Measurements from ENCODE around the gene SLC39A11. TPM values are rescaled to one million over a fixed set of nuclear protein-coding genes. Genes with fewer than 3 reads are reported as not detected.

The SLC39A11 gene
- total RNA-seq, 2 experiments from 2014 or later: 25.6 to 51.5 TPM

DNA sequence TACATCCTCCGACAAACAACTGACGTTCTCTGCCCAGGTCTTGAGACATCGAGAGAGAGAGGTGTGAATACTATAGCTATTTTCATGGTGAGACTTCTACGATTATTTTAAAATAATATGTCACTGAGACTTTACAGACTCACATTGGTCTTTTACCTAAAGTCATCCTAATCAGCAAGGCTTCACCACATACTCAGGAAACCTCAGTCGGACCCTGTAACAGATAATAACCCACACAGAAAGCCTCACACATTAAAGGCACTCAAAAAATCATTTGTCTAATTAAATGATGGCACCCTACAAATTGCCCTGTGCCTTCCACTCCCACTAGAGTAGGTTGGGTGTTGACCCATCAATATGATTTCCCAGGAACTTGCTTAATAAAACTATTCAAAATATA lies 19.8 kb upstream of the SLC39A11 start:
- TF ChIP-seq CTCF (conservative IDR thresholded peaks at IDR 0.05; ENCODE audit: low read length): no peak
- no peak for TF ChIP-seq EZH2phosphoT487 (IDR thresholded peaks at IDR 0.05; ENCODE audit: borderline replicate concordance, low read depth, low read length)
- no peak overlapping the region for H2AFZ ChIP-seq (ENCODE audit: low read length)

DNA sequence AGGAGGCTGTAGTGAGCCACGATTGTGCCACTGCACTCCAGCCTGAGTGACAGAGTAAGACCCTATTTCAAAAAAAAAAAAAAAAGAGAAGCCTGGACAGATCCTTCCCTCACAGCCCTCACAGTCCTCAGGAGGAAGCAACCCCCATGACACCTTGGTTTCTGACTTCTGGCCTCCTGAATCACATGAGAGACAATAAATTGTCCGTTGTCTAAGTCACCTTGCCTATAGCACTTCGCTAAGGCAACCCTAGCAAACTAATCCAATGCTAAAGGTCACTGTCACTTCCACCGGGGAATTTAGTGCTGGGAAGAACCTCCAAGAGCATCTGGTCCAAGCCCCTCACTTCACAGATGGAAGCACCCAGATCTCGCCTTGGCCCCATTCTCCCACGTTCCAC lies 18.9 kb upstream of the SLC39A11 start:
- intact Hi-C loops (cut with micrococcal nuclease; ENCODE audit: unreplicated experiment): no loop called here
- H3K9me3 ChIP-seq (ENCODE audit: low read length): no peaks in the 10 kb centered on the region
- TF ChIP-seq CTCF (conservative IDR thresholded peaks at IDR 0.05; ENCODE audit: low read length) (no peak), EZH2phosphoT487 (IDR thresholded peaks at IDR 0.05; ENCODE audit: borderline replicate concordance, low read depth, low read length) (no peak)
- H3K79me2 ChIP-seq (ENCODE audit: insufficient read depth, low read depth, low read length): no peaks in the 10 kb centered on the region
- no peaks in the 10 kb centered on the region for H3K4me1 ChIP-seq (ENCODE audit: insufficient read depth, low read length, poor library complexity, severe bottlenecking)
- no peaks in the 10 kb centered on the region for H4K20me1 ChIP-seq (ENCODE audit: insufficient read depth, low read length)
- no TSS peak for BruUV-seq (replicated peaks)
- CTCF ChIA-PET (ENCODE audit: unreplicated experiment): interaction anchor here (1.2 kb wide), 1 partner anchor 15 kb away, joined by 5 read pairs; no protein-coding TSS in a partner anchor
- H3K9me2 ChIP-seq (ENCODE audit: insufficient read depth, low read length): no peaks in the 10 kb centered on the region
- H3K36me3 ChIP-seq (ENCODE audit: insufficient read depth, low read length): no peaks in the 10 kb centered on the region
- H3K4me3 ChIP-seq (ENCODE audit: low read depth, low read length, poor library complexity, severe bottlenecking): no peak overlapping the region
- no peak for DNase-seq (ENCODE audit: low spot score)
- no peak overlapping the region for H3K27ac ChIP-seq (ENCODE audit: low read depth, low read length, poor library complexity, severe bottlenecking)
- no peak overlapping the region for H3K4me2 ChIP-seq (ENCODE audit: low read length)
- H2AFZ ChIP-seq (ENCODE audit: low read length): no peak overlapping the region
- POLR2A ChIA-PET: interaction anchor here (0.6 to 0.7 kb wide), 4 partner anchors 9 to 1937 kb away, joined by 3 to 6 read pairs (median 4); no protein-coding TSS in a partner anchor

More for the DNA sequence above, 19.8 kb upstream of the SLC39A11 start:
- POLR2A ChIA-PET: interaction anchor here (0.6 to 0.7 kb wide), 3 partner anchors 16 to 385 kb away, joined by 3 to 6 read pairs (median 5); no protein-coding TSS in a partner anchor
- no peak overlapping the region for H3K27ac ChIP-seq (ENCODE audit: low read depth, low read length, poor library complexity, severe bottlenecking)
- no peaks in the 10 kb centered on the region for H3K4me1 ChIP-seq (ENCODE audit: insufficient read depth, low read length, poor library complexity, severe bottlenecking)
- no peak for DNase-seq (ENCODE audit: low spot score)
- intact Hi-C loops (cut with micrococcal nuclease; ENCODE audit: unreplicated experiment): no loop called here
- no peak overlapping the region for H3K4me3 ChIP-seq (ENCODE audit: low read depth, low read length, poor library complexity, severe bottlenecking)
- no peaks in the 10 kb centered on the region for H3K9me2 ChIP-seq (ENCODE audit: insufficient read depth, low read length)
- H3K36me3 ChIP-seq (ENCODE audit: insufficient read depth, low read length): no peaks in the 10 kb centered on the region
- BruUV-seq (replicated peaks): no TSS peak
- H4K20me1 ChIP-seq (ENCODE audit: insufficient read depth, low read length): no peaks in the 10 kb centered on the region
- no peaks in the 10 kb centered on the region for H3K9me3 ChIP-seq (ENCODE audit: low read length)
- no peaks in the 10 kb centered on the region for H3K79me2 ChIP-seq (ENCODE audit: insufficient read depth, low read depth, low read length)
- CTCF ChIA-PET (ENCODE audit: unreplicated experiment): interaction anchor here (1.2 kb wide), 1 partner anchor 14 kb away, joined by 5 read pairs; no protein-coding TSS in a partner anchor
- no peak overlapping the region for H3K4me2 ChIP-seq (ENCODE audit: low read length)

- no peaks in the 10 kb centered on the region for H4K20me1 ChIP-seq (ENCODE audit: insufficient read depth, low read length)
- H3K4me3 ChIP-seq (ENCODE audit: low read depth, low read length, poor library complexity, severe bottlenecking): no peak overlapping the region
- TF ChIP-seq EZH2phosphoT487 (IDR thresholded peaks at IDR 0.05; ENCODE audit: borderline replicate concordance, low read depth, low read length) (no peak), CTCF (conservative IDR thresholded peaks at IDR 0.05; ENCODE audit: low read length) (no peak)
- intact Hi-C loops (cut with micrococcal nuclease; ENCODE audit: unreplicated experiment): no loop called here
- no peaks in the 10 kb centered on the region for H3K9me2 ChIP-seq (ENCODE audit: insufficient read depth, low read length)
- POLR2A ChIA-PET: no interaction called here
- no peak overlapping the region for H3K27ac ChIP-seq (ENCODE audit: low read depth, low read length, poor library complexity, severe bottlenecking)
- BruUV-seq (replicated peaks): no TSS peak
- no peaks in the 10 kb centered on the region for H3K36me3 ChIP-seq (ENCODE audit: insufficient read depth, low read length)
- H2AFZ ChIP-seq (ENCODE audit: low read length): no peak overlapping the region
- DNase-seq (ENCODE audit: low spot score): no peak
- H3K79me2 ChIP-seq (ENCODE audit: insufficient read depth, low read depth, low read length): no peaks in the 10 kb centered on the region
- H3K4me1 ChIP-seq (ENCODE audit: insufficient read depth, low read length, poor library complexity, severe bottlenecking): no peaks in the 10 kb centered on the region
- CTCF ChIA-PET (ENCODE audit: unreplicated experiment): no interaction called here
- H3K4me2 ChIP-seq (ENCODE audit: low read length): no peak overlapping the region
- H3K9me3 ChIP-seq (ENCODE audit: low read length): no peaks in the 10 kb centered on the region
These were observed 14.7 kb upstream of the SLC39A11 start for GRCh38 chr17:73107191-73107590.

All from OCI-LY7 (cell line).